Muscle layer of colon (tissue), 2 donors: ENCODE measurements around the gene SHISA7.
A peak's percentile ranks its signal among the peaks of the same experiment; 100 is the strongest.

Source experiments
- H3K27ac ChIP-seq: one replicate; pipeline ENCODE4 v1.7.0; 2013; ENCODE audit warnings: low read depth, mild to moderate bottlenecking, low read length, moderate library complexity
- H3K27me3 ChIP-seq, 2 donors: one replicate each; pipeline ENCODE4 v1.7.0; 2013; ENCODE audit warnings: low read length in 2 of 2, mild to moderate bottlenecking in 2 of 2; ENCODE audit not compliant: insufficient read depth in 2 of 2, control insufficient read depth in 1 of 2
- H3K36me3 ChIP-seq: one replicate; pipeline ENCODE4 v1.7.0; 2013; ENCODE audit warnings: mild to moderate bottlenecking, low read length; ENCODE audit not compliant: insufficient read depth
- H3K4me1 ChIP-seq: one replicate; pipeline ENCODE4 v1.7.0; 2013; ENCODE audit warnings: mild to moderate bottlenecking, low read length; ENCODE audit not compliant: insufficient read depth
- H3K4me3 ChIP-seq, 2 donors: one replicate each; pipeline ENCODE4 v1.7.0; 2013; ENCODE audit warnings: low read length in 2 of 2, low read depth in 1 of 2, mild to moderate bottlenecking in 1 of 2, moderate library complexity in 1 of 2
- H3K9ac ChIP-seq: one replicate; pipeline ENCODE4 v1.7.0; 2013; ENCODE audit warnings: low read length
- H3K9me3 ChIP-seq: one replicate; pipeline ENCODE4 v1.7.0; 2013; ENCODE audit warnings: mild to moderate bottlenecking, low read length
- donor health status: abdominal sarcoma.
- donor health status: Adenocarcinoma of cecum.

SHISA7 gene

GRCh38 chr19:55486043-55486970 is 43.2 kb upstream of the SHISA7 start:
- no peaks in the 10 kb centered on the region for H3K36me3 ChIP-seq
- no peaks in the 10 kb centered on the region for H3K27me3 ChIP-seq
- peak overlapping the region in 1 of 2 donors; percentile 61 for H3K4me3 ChIP-seq
- peak overlapping the region; percentile 42 for H3K9ac ChIP-seq
- H3K4me1 ChIP-seq: peaks cover 53% of the 10 kb centered on the region
- H3K27ac ChIP-seq: peak overlapping the region; percentile 89
- no peaks in the 10 kb centered on the region for H3K9me3 ChIP-seq

GRCh38 chr19:55485439-55486011 is 42.4 kb upstream of the SHISA7 start:
- H3K27ac ChIP-seq: peak overlapping the region; percentile 89
- H3K4me3 ChIP-seq: peak overlapping the region; percentile 61 to 64
- no peaks in the 10 kb centered on the region for H3K27me3 ChIP-seq
- H3K9ac ChIP-seq: peak overlapping the region; percentile 41
- H3K9me3 ChIP-seq: no peaks in the 10 kb centered on the region
- peaks cover 47% of the 10 kb centered on the region for H3K4me1 ChIP-seq
- H3K36me3 ChIP-seq: no peaks in the 10 kb centered on the region

GRCh38 chr19:55484593-55485438 is 41.7 kb upstream of the SHISA7 start, which contains the start of gene NAT14:
Gene NAT14, plus strand, starts transcription at chr19:55485188. Its CDS starts 521 bp downstream, at chr19:55485709.
- Histone ChIP-seq H3K9me3 (no peaks in the 10 kb centered on the region), H3K9ac (peak within 1 kb of the TSS; percentile 41), H3K4me3 (peak within 1 kb of the TSS; percentile 61 to 64), H3K4me1 (peaks cover 43% of the 10 kb centered on the region), H3K27ac (peak within 1 kb of the TSS; percentile 89), H3K36me3 (no peaks in the 10 kb centered on the region), H3K27me3 (no peaks in the 10 kb centered on the region)

GRCh38 chr19:55483706-55484592 is 40.8 kb upstream of the SHISA7 start:
- Histone ChIP-seq H3K4me1 (peaks cover 36% of the 10 kb centered on the region), H3K27ac (peak overlapping the region; percentile 89), H3K4me3 (peak overlapping the region; percentile 61 to 64), H3K36me3 (no peaks in the 10 kb centered on the region), H3K9ac (no peak overlapping the region), H3K9me3 (no peaks in the 10 kb centered on the region), H3K27me3 (no peaks in the 10 kb centered on the region)

GRCh38 chr19:55482967-55483705 is 40.0 kb upstream of the SHISA7 start:
- H3K4me1 ChIP-seq: peaks cover 37% of the 10 kb centered on the region

GRCh38 chr19:55482156-55482961 is 39.3 kb upstream of the SHISA7 start:
- Histone ChIP-seq H3K27ac (no peak overlapping the region), H3K36me3 (no peaks in the 10 kb centered on the region), H3K27me3 (no peaks in the 10 kb centered on the region), H3K9me3 (no peaks in the 10 kb centered on the region), H3K4me1 (peaks cover 38% of the 10 kb centered on the region), H3K9ac (no peak overlapping the region), H3K4me3 (no peak overlapping the region)

More at GRCh38 chr19:55482967-55483705, 40.0 kb upstream of the SHISA7 start:
- no peaks in the 10 kb centered on the region for H3K9me3 ChIP-seq
- H3K27ac ChIP-seq: no peak overlapping the region
- no peaks in the 10 kb centered on the region for H3K27me3 ChIP-seq
- H3K9ac ChIP-seq: no peak overlapping the region
- H3K4me3 ChIP-seq: no peak overlapping the region
- no peaks in the 10 kb centered on the region for H3K36me3 ChIP-seq

- Histone ChIP-seq H3K4me3 (no peak overlapping the region), H3K9ac (no peak overlapping the region), H3K9me3 (no peaks in the 10 kb centered on the region), H3K4me1 (peaks cover 33% of the 10 kb centered on the region), H3K36me3 (no peaks in the 10 kb centered on the region), H3K27ac (no peak overlapping the region), H3K27me3 (no peaks in the 10 kb centered on the region)
Observed at GRCh38 chr19:55481794-55482155, 38.7 kb upstream of the SHISA7 start.

GRCh38 chr19:55481148-55481793 is 38.2 kb upstream of the SHISA7 start:
- H3K4me3 ChIP-seq: no peak overlapping the region
- no peak overlapping the region for H3K9ac ChIP-seq
- no peaks in the 10 kb centered on the region for H3K9me3 ChIP-seq
- peaks cover 29% of the 10 kb centered on the region for H3K4me1 ChIP-seq
- H3K27me3 ChIP-seq: no peaks in the 10 kb centered on the region
- no peak overlapping the region for H3K27ac ChIP-seq
- H3K36me3 ChIP-seq: no peaks in the 10 kb centered on the region

- Histone ChIP-seq H3K9me3 (no peaks in the 10 kb centered on the region), H3K9ac (no peak overlapping the region), H3K4me3 (no peak overlapping the region), H3K27me3 (no peaks in the 10 kb centered on the region), H3K27ac (no peak overlapping the region), H3K36me3 (no peaks in the 10 kb centered on the region), H3K4me1 (peaks cover 25% of the 10 kb centered on the region)
Observed at GRCh38 chr19:55479451-55480230, 36.5 kb upstream of the SHISA7 start.
